Keratinocyte (primary cell): Measurements from ENCODE around the gene PHF8. TPM values are rescaled to one million over a fixed set of nuclear protein-coding genes. Genes with fewer than 3 reads are reported as not detected.

ENCODE experiments used
- DNase-seq: peaks from one replicate; pipeline ENCODE4 v3.0.0-alpha.2; 2011; ENCODE audit warnings: low read depth, missing footprints, low spot score
- FAIRE-seq: peaks from 2 replicates; lab custom pipeline; 2011; peaks lifted over from hg19 to GRCh38; lab: Jason Lieb, UNC
- H2AFZ ChIP-seq: 2 replicates; pipeline ENCODE4 v1.6.0; 2012; ENCODE audit warnings: low read length, control low read depth, inconsistent platforms; ENCODE audit not compliant: control insufficient read depth
- H3K27ac ChIP-seq: 2 replicates; pipeline ENCODE4 v1.5.1; 2011; ENCODE audit warnings: low read length; ENCODE audit not compliant: control insufficient read depth, insufficient read depth
- H3K27me3 ChIP-seq: 3 replicates; pipeline ENCODE4 v1.6.0; 2011; ENCODE audit warnings: low read length; ENCODE audit not compliant: control insufficient read depth, insufficient read depth; ENCODE audit errors: extremely low read depth
- H3K36me3 ChIP-seq, 2 experiments: 2 replicates in 1 of 2; 3 replicates in 1 of 2; pipeline ENCODE4 v1.5.1; 2011; ENCODE audit warnings: low read length in 2 of 2, mild to moderate bottlenecking in 1 of 2; ENCODE audit not compliant: control insufficient read depth in 2 of 2, insufficient read depth in 2 of 2; ENCODE audit errors: extremely low read depth in 1 of 2
- H3K4me1 ChIP-seq: 3 replicates; pipeline ENCODE4 v1.5.1; 2011; ENCODE audit warnings: low read length; ENCODE audit not compliant: control insufficient read depth, insufficient read depth; ENCODE audit errors: extremely low read depth
- H3K4me2 ChIP-seq: 3 replicates; pipeline ENCODE4 v1.6.0; 2011; ENCODE audit warnings: low read depth, low read length; ENCODE audit not compliant: control insufficient read depth, insufficient read depth; ENCODE audit errors: extremely low read depth
- H3K4me3 ChIP-seq, 3 experiments: fragments of 200-600 bp in 1 of 3; sonication (generic) in 1 of 3; 2 replicates in 2 of 3; 3 replicates in 1 of 3; pipeline ENCODE4 v1.5.1; 2011 to 2016; ENCODE audit warnings: low read length in 3 of 3, mild to moderate bottlenecking in 3 of 3, control low read depth in 2 of 3, inconsistent platforms in 1 of 3, low read depth in 1 of 3, mixed read lengths in 1 of 3, mixed run types in 1 of 3, moderate library complexity in 1 of 3; ENCODE audit not compliant: control insufficient read depth in 2 of 3, insufficient read depth in 2 of 3; ENCODE audit errors: extremely low read depth in 1 of 3
- H3K79me2 ChIP-seq: 2 replicates; pipeline ENCODE4 v1.6.0; 2012; ENCODE audit warnings: low read length; ENCODE audit not compliant: control insufficient read depth, insufficient read depth
- H3K9ac ChIP-seq: 3 replicates; pipeline ENCODE4 v1.6.0; 2011; ENCODE audit warnings: low read length; ENCODE audit not compliant: control insufficient read depth, insufficient read depth; ENCODE audit errors: extremely low read depth
- H3K9me1 ChIP-seq: 3 replicates; pipeline ENCODE4 v1.6.0; 2011; ENCODE audit warnings: low read length; ENCODE audit not compliant: control insufficient read depth, insufficient read depth; ENCODE audit errors: extremely low read depth
- H3K9me3 ChIP-seq: 2 replicates; pipeline ENCODE4 v1.5.1; 2012; ENCODE audit warnings: low read depth, low read length; ENCODE audit not compliant: control insufficient read depth
- H4K20me1 ChIP-seq: 3 replicates; pipeline ENCODE4 v1.6.0; 2011; ENCODE audit warnings: low read length; ENCODE audit not compliant: control insufficient read depth, insufficient read depth; ENCODE audit errors: extremely low read depth
- EZH2 ChIP-seq: IDR thresholded peaks from one replicate; pipeline ENCODE4 v1.6.1; 2012; ENCODE audit warnings: inconsistent platforms, mild to moderate bottlenecking, low read length, moderate library complexity
- dilution Hi-C: fragments of 300-500 bp; cut with MboI; formaldehyde crosslinking; loops from one replicate; pipeline ENCODE4 v1.7.0; 2020; ENCODE audit warnings: low sequenced_read_pairs; ENCODE audit not compliant: extremely low pct_ligation_motif_present
- polyA plus RNA-seq, 5 experiments: library from polyadenylated mRNA; depleted of rRNA in 3 of 5; stranded (reverse) in 3 of 5; stranded (forward) in 1 of 5; unstranded in 1 of 5; fragments of >200 nt; gene quantifications; 1 replicate in 1 of 5; 2 replicates in 3 of 5; 3 replicates in 1 of 5; pipeline versions ENCODE4 v1.2.1 to v1.2.3, GENCODE V29; 2011 to 2012; ENCODE audit warnings: missing spikeins in 2 of 5, low read depth in 1 of 5, low replicate concordance in 1 of 5
- TF ChIP-seq, protein P1 (sequence below), 3 experiments: IDR thresholded peaks in 1 of 3; conservative IDR thresholded peaks in 1 of 3; optimal IDR thresholded peaks in 1 of 3; 2 replicates in 2 of 3; 3 replicates in 1 of 3; pipeline versions ENCODE3 to v1.5.1; 2011; ENCODE audit warnings: low read length in 3 of 3, mild to moderate bottlenecking in 3 of 3, moderate library complexity in 2 of 3, control low read depth in 1 of 3, inconsistent platforms in 1 of 3; ENCODE audit not compliant: insufficient read depth in 2 of 3; ENCODE audit errors: extremely low read depth in 1 of 3

PHF8 gene
- polyA plus RNA-seq, 1 donor (not counting 4 experiments of a cell fraction or from before 2014, with no cell fraction given), result 5.9 TPM

DNA sequence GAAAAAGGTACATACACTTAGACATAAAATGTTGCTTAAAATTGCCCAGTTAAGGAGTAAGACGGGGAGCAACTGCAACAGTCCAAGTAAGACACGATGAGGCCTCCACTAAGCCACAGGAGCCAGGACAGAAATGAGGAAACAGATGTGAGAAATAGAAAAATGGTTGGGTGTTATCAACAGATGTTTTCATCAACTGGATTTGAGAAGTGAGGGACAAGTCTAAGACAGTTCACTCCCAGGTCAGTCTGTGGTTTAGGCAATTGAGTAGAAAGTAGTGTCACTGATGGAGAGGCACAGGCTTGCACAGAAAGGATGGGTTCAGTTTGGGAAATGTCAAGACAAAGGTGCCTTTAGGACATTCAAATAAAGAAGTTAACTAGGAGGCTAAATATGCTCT, 23.5 kb upstream of the PHF8 start:
- Histone ChIP-seq H3K4me2 (no peak overlapping the region), H3K9me1 (no peaks in the 10 kb centered on the region), H3K36me3 (no peaks in the 10 kb centered on the region), H3K4me3 (no peak overlapping the region), H3K9ac (no peak overlapping the region), H3K9me3 (no peaks in the 10 kb centered on the region), H3K27me3 (no peaks in the 10 kb centered on the region), H3K4me1 (no peaks in the 10 kb centered on the region), H3K27ac (no peak overlapping the region), H3K79me2 (no peaks in the 10 kb centered on the region), H2AFZ (no peak overlapping the region), H4K20me1 (no peaks in the 10 kb centered on the region)
- dilution Hi-C loops, result no loop called here
- TF ChIP-seq, protein P1, sequence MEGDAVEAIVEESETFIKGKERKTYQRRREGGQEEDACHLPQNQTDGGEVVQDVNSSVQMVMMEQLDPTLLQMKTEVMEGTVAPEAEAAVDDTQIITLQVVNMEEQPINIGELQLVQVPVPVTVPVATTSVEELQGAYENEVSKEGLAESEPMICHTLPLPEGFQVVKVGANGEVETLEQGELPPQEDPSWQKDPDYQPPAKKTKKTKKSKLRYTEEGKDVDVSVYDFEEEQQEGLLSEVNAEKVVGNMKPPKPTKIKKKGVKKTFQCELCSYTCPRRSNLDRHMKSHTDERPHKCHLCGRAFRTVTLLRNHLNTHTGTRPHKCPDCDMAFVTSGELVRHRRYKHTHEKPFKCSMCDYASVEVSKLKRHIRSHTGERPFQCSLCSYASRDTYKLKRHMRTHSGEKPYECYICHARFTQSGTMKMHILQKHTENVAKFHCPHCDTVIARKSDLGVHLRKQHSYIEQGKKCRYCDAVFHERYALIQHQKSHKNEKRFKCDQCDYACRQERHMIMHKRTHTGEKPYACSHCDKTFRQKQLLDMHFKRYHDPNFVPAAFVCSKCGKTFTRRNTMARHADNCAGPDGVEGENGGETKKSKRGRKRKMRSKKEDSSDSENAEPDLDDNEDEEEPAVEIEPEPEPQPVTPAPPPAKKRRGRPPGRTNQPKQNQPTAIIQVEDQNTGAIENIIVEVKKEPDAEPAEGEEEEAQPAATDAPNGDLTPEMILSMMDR (optimal IDR thresholded peaks at IDR 0.05 in 1 of 3, IDR thresholded peaks at IDR 0.05 in 1 of 3, conservative IDR thresholded peaks at IDR 0.05 in 1 of 3; ENCODE audit: extremely low read depth in 1 of 3, insufficient read depth in 2 of 3, low read length in 3 of 3), result no peak
- no peak for TF ChIP-seq EZH2
- FAIRE-seq (no peak), DNase-seq (no peak)

DNA sequence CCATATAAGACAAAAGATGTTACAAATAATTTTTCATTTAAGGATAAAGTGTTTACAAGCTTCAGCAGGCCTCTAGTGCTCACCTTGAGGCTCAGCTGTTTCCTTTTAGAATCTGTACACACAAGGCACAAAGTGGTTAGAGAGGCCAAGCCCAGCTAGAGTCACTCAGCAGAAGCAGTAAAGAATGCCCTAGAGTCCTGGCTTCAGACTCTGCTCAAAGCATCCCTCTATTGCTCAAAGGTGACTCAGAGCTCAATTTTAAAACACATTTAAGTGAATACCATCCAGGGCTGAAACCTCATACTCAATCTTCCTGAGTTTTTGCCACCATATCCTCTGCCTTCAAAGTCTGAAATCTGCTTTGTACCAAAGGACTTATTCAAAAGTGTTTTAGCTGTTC, 22.6 kb upstream of the PHF8 start:
- no peaks in the 10 kb centered on the region for H3K27me3 ChIP-seq
- H3K9me1 ChIP-seq, result no peaks in the 10 kb centered on the region
- no peak for DNase-seq
- H3K36me3 ChIP-seq, result no peaks in the 10 kb centered on the region
- H2AFZ ChIP-seq, result no peak overlapping the region
- no peak overlapping the region for H3K4me3 ChIP-seq
- dilution Hi-C loops, result no loop called here
- H3K9me3 ChIP-seq, result no peaks in the 10 kb centered on the region
- no peak for FAIRE-seq
- H3K4me2 ChIP-seq, result no peak overlapping the region
- no peak overlapping the region for H3K27ac ChIP-seq
- H4K20me1 ChIP-seq, result no peaks in the 10 kb centered on the region
- no peaks in the 10 kb centered on the region for H3K4me1 ChIP-seq
- TF ChIP-seq EZH2, result no peak
- TF ChIP-seq, protein P1 (optimal IDR thresholded peaks at IDR 0.05 in 1 of 3, IDR thresholded peaks at IDR 0.05 in 1 of 3, conservative IDR thresholded peaks at IDR 0.05 in 1 of 3; ENCODE audit: extremely low read depth in 1 of 3, insufficient read depth in 2 of 3, low read length in 3 of 3), result no peak
- no peaks in the 10 kb centered on the region for H3K79me2 ChIP-seq
- no peak overlapping the region for H3K9ac ChIP-seq
